Activated CD4-positive, alpha-beta T cell treated with anti-CD3 and anti-CD28 coated beads, Interleukin-2, amount 50 U/mL, for 24 hours (primary cell): ENCODE results near the gene MARCHF7.

Source experiments
- DNase-seq, 2 donors: peaks; one replicate each; pipeline ENCODE4 v3.0.0-alpha.2; 2020; ENCODE audit warnings: low read depth in 1 of 2, low spot score in 1 of 2

MARCHF7 gene

DNA sequence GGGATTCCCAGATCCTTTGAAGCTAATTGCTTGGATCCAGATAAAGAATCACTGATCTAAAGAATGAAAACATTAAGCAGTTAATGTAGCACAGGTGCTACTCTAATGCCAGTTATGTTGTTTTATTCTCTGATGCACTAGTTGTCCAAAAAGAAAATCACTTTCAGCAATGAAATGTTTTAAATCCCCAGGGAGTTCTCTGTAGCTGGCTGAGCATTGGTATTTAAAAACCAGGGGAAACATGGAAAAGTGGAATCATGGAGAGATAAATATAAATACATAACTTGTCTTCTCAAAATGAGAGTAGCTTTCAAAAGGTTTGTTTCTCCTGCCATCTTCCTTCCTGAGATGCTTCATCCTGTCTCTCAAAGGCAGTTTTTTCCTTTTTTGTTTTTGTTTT lies 48.0 kb downstream of the MARCHF7 start:
- no peak for DNase-seq

DNA sequence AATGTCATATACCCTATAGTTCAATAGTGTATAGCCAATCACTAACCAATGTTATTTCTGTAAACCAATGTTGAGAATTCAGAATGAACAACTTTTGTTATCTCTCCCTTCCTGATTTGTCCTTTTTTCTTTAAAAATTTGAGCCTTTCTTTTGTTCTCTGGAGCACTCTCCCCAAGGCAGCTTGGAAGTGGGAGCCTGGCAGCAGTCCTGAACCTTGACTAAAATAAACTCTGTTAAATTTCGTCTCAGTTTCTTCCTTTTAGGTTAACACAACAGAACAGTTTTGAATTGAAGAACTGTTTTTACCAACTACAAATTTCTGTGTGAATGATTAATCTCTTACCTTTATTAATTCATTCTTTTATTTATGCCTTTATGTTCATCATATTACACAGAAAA lies 49.8 kb downstream of the MARCHF7 start:
- DNase-seq: no peak
